GM12874 (cell line): ENCODE data around the gene TMEM59.

Experiments used
- CTCF ChIP-seq: IDR thresholded peaks from 2 replicates; pipeline ENCODE4 v1.5.1; 2011; ENCODE audit warnings: low read depth, mild to moderate bottlenecking, control low read depth, low read length, moderate library complexity; ENCODE audit not compliant: insufficient read depth

The TMEM59 gene

DNA sequence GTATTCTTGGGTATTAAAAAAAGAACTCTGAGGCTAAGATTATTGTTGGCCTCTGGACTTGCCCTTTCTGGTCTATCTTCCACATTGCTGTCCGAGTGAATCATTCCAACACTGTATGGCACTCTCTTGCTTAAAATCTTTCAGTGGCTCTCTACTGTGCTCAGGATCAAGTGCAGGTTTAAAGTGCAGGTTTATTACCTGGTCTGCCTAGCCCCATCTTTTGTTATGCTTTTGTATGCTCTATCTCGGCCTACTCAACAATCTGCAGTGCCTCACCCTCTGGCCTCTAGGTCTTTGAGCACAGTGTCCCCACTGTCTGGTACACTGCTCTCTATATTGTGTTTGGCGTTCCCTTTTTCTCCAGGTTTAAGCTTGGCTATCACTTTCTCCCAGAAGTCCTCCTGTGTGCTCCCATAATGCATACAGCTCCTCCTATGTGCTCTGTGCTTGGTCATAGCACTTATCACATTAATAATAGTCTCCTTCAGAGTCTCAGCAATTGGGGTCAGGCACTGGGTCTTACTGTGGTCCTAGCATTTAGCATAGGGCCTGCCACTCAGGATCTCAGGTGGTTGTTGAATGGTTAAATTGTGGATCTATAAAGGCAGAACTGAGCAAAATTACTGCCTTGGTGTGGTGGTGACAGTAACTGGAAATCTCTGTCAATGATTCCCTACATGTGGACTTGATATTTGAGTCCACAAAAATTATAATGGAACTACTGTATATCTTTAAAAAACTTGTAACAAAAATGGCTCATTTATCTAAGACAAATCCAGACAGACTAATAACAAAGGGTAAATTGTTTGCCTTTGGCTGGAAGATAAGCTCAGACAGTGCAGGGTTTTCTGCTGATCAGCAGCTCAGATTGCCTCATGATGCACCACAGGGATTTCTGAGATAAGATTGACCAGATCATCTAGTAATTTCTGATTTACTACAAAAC, 24.4 kb downstream of the TMEM59 start:
- TF ChIP-seq CTCF = no peak

DNA sequence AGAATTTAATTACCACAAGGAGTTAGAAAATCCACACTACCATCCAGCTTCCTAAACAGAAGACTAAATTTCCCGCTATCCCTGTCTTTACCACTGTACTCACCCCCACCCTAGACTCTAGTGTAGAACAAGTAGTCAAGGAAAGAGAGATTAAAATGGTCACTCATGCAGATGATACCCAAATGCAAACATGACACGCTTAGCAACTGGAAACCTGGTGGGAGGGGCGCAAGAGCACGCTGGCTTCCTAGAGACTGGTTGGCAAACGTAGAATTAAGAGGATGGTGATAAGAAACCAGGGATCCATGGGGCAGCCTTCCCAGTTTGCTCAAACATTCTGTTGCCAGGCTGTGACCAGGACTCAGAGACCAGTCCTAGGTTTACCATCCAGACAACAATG, 25.2 kb downstream of the TMEM59 start:
- no peak for TF ChIP-seq CTCF

DNA sequence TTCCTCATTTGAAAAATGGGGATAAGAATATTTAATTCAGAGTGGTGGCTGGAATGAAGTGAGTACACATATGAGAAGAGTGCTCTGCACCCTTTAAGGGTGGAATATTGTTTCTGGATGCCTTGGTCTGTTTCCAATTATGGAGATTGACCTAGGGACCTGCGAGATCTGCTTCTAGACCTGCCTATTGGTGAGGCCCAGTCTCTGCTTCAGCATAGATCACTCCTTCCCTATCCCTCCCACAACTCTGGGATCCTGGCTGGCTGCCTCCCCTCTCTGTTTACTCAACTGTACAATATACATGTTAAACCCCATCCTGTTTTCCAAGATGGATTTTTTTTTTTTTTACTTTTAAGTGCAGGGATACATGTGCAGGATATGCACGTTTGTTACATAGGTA, 28.6 kb downstream of the TMEM59 start:
- TF ChIP-seq CTCF = no peak

- TF ChIP-seq CTCF = no peak
Measured at GRCh38 chr1:54018635-54019034, 34.4 kb downstream of the TMEM59 start.

DNA sequence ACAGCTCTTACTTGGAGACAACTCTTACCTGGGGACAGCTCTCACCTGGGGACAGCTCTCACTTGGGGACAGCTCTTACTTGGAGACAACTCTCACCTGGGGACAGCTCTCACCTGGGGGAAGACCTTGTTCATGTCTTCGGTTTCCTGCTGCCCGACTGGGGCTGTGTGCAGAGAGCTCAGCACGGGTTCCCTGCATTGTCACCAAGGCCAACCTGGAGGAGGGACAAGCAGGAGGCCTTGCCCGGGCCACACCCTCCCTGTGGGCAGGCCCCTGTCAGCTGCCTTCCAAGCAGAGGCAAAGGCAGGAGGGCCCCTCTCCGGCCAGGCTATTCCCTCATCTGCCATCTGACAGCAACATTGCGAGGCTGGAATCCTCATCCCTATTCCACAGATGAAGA, 35.0 kb downstream of the TMEM59 start, which contains the start of gene LDLRAD1:
LDLRAD1 (minus strand) TSS at position 208 of the 400 bp plus-strand sequence; CDS start at position 134, 74 bp downstream.
- TF ChIP-seq CTCF = no peak

- no peak for TF ChIP-seq CTCF
Measured at GRCh38 chr1:54016343-54017282, 36.4 kb downstream of the TMEM59 start.
